D721Med (cell line): Measurements from ENCODE around the gene INO80D.

ENCODE experiments used
- DNase-seq: peaks from one replicate; pipeline ENCODE4 v3.0.0; 2011; ENCODE audit warnings: low spot score; ENCODE audit not compliant: insufficient read length
- FAIRE-seq: peaks from 2 replicates; lab custom pipeline; 2011; peaks lifted over from hg19 to GRCh38; lab: Jason Lieb, UNC
- CTCF ChIP-seq: IDR thresholded peaks from 2 replicates; pipeline ENCODE4 v1.5.1; 2012; ENCODE audit warnings: mild to moderate bottlenecking, control low read depth; ENCODE audit not compliant: insufficient read depth; ENCODE audit errors: missing control alignments

Gene INO80D

GRCh38 chr2:206071807-206072206 is 14.2 kb downstream of the INO80D start:
- FAIRE-seq: no peak
- no peak for DNase-seq
- TF ChIP-seq CTCF: no peak

- no peak for DNase-seq
- TF ChIP-seq CTCF: no peak
- no peak for FAIRE-seq
Observed at GRCh38 chr2:206069417-206069816, 16.6 kb downstream of the INO80D start.

- FAIRE-seq: no peak
Observed at GRCh38 chr2:206068207-206068606, 17.8 kb downstream of the INO80D start.

GRCh38 chr2:206064077-206064476 is 21.9 kb downstream of the INO80D start:
- TF ChIP-seq CTCF: no peak
- DNase-seq (no peak), FAIRE-seq (no peak)

More at GRCh38 chr2:206068207-206068606, 17.8 kb downstream of the INO80D start:
- no peak for DNase-seq
- TF ChIP-seq CTCF: no peak

GRCh38 chr2:206063635-206064034 is 22.3 kb downstream of the INO80D start:
- no peak for DNase-seq
- no peak for TF ChIP-seq CTCF
- no peak for FAIRE-seq

- DNase-seq (no peak), FAIRE-seq (no peak)
- TF ChIP-seq CTCF: no peak
Observed at GRCh38 chr2:206062724-206063123, 23.2 kb downstream of the INO80D start.

GRCh38 chr2:206056286-206056685 is 29.7 kb downstream of the INO80D start:
- TF ChIP-seq CTCF: no peak
- FAIRE-seq (no peak), DNase-seq (no peak)
